Naive thymus-derived CD4-positive, alpha-beta T cell (primary cell): ENCODE results near the gene FBXO3. TPM values are rescaled to one million over a fixed set of nuclear protein-coding genes. Genes with fewer than 3 reads are reported as not detected.

ENCODE experiments used
- ATAC-seq: fragments of 150-1000 bp; cut with Tn5 transposase; 2 replicates; pipeline ENCODE4 v1.10.0; 2021; ENCODE audit warnings: mild to moderate bottlenecking, moderate library complexity
- CTCF ChIA-PET: fragments of 350-600 bp; sonication (Branson Sonifier 250); formaldehyde crosslinking; loops from one replicate; lab custom pipeline; 2021; ENCODE audit warnings: antibody characterized with exemption; lab: Charles Lee
- POLR2A ChIA-PET: fragments of 350-600 bp; sonication (Branson Sonifier 250); formaldehyde crosslinking; loops from one replicate; lab custom pipeline; 2021; ENCODE audit warnings: antibody characterized with exemption, inconsistent platforms; lab: Charles Lee
- DNase-seq, 9 donors: peaks; one replicate each; pipeline versions ENCODE4 v3.0.0 to v3.0.0-alpha.2; 2020 to 2022; ENCODE audit warnings: mixed read lengths in 1 of 9
- H3K27ac ChIP-seq: one replicate; pipeline ENCODE4 v1.7.0; 2013; ENCODE audit warnings: mild to moderate bottlenecking, low read depth, low read length, moderate library complexity
- H3K27me3 ChIP-seq, 2 donors: one replicate each; pipeline ENCODE4 v1.7.0; 2013; ENCODE audit warnings: low read length in 2 of 2, mild to moderate bottlenecking in 2 of 2, moderate library complexity in 2 of 2; ENCODE audit not compliant: control insufficient read depth in 2 of 2, insufficient read depth in 2 of 2
- H3K36me3 ChIP-seq, 3 experiments: 1 replicate in 2 of 3; 2 replicates in 1 of 3; pipeline ENCODE4 v1.7.0; 2013; ENCODE audit warnings: low read length in 3 of 3, mild to moderate bottlenecking in 3 of 3, moderate library complexity in 1 of 3; ENCODE audit not compliant: insufficient read depth in 3 of 3, control insufficient read depth in 2 of 3
- H3K4me1 ChIP-seq, 2 donors: one replicate each; pipeline ENCODE4 v1.7.0; 2013; ENCODE audit warnings: low read length in 2 of 2, mild to moderate bottlenecking in 2 of 2, moderate library complexity in 1 of 2; ENCODE audit not compliant: control insufficient read depth in 2 of 2, insufficient read depth in 2 of 2
- H3K4me3 ChIP-seq: 2 replicates; pipeline ENCODE4 v1.7.0; 2013; ENCODE audit warnings: mild to moderate bottlenecking, low read length
- H3K9me3 ChIP-seq, 3 experiments: 1 replicate in 2 of 3; 2 replicates in 1 of 3; pipeline ENCODE4 v1.7.0; 2013; ENCODE audit warnings: low read length in 3 of 3; ENCODE audit not compliant: control insufficient read depth in 2 of 3
- H3K27ac Mint-ChIP-seq, 9 donors: one replicate each; pipeline ENCODE4 v1.8.0; 2020 to 2022; ENCODE audit warnings: mixed read lengths in 9 of 9, mild to moderate bottlenecking in 8 of 9, moderate library complexity in 5 of 9, inconsistent platforms in 2 of 9
- H3K27me3 Mint-ChIP-seq, 5 donors: one replicate each; pipeline ENCODE4 v1.8.0; 2021 to 2022; ENCODE audit warnings: mixed read lengths in 5 of 5, mild to moderate bottlenecking in 1 of 5
- H3K36me3 Mint-ChIP-seq, 5 donors: one replicate each; pipeline ENCODE4 v1.8.0; 2020 to 2022; ENCODE audit warnings: mixed read lengths in 5 of 5, mild to moderate bottlenecking in 3 of 5, inconsistent platforms in 1 of 5
- H3K4me1 Mint-ChIP-seq, 7 donors: one replicate each; pipeline ENCODE4 v1.8.0; 2020 to 2022; ENCODE audit warnings: mixed read lengths in 7 of 7, mild to moderate bottlenecking in 3 of 7, inconsistent platforms in 1 of 7
- H3K4me3 Mint-ChIP-seq, 10 donors: one replicate each; pipeline ENCODE4 v1.8.0; 2020 to 2022; ENCODE audit warnings: mild to moderate bottlenecking in 10 of 10, mixed read lengths in 10 of 10, moderate library complexity in 6 of 10, inconsistent platforms in 2 of 10
- H3K9me3 Mint-ChIP-seq, 11 donors: one replicate each; pipeline ENCODE4 v1.8.0; 2020 to 2022; ENCODE audit warnings: mixed read lengths in 11 of 11, mild to moderate bottlenecking in 4 of 11, inconsistent platforms in 1 of 11, moderate library complexity in 1 of 11
- intact Hi-C, 2 donors: fragments of 100-400 bp; cut with micrococcal nuclease; formaldehyde crosslinking; loops; one replicate each; pipeline ENCODE4 v1.15.1; 2023
- polyA plus RNA-seq, 2 donors: library from polyadenylated mRNA; unstranded; fragments of 300-500 nt; fragmentation: Illumina TruSeq; gene quantifications; one replicate each; pipeline ENCODE4 v1.2.3, GENCODE V29; 2021
- total RNA-seq, 6 experiments: library from RNA in 5 of 6; stranded (reverse) in 5 of 6; gene quantifications; 1 replicate in 5 of 6; 2 replicates in 1 of 6; pipeline ENCODE4 v1.2.3 and lab custom pipeline; 2021 to 2026

The FBXO3 gene
- total and polyA plus RNA-seq, 7 experiments from 2014 or later: 22.6 to 55.7 (median 43.1) TPM

DNA sequence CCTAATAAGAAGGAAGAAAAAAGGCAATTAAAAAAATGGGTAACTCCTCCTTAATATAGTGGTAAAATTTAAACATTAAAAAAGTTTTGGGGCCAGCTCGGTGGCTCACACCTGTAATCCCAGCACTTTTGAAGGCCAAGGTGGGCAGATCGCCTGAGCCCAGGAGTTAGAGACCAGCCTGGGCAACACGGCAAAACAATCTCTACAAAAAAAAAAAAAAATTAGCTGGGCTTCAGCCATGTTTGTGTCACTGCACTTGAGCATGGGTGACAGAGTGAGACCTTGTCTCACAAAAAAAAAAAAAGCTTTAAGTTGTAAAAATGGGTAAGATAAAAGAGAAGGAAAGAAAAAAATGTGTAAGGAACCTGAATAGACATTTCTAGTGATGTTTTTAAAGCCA is 11.3 kb upstream of the FBXO3 start:
- POLR2A ChIA-PET: no interaction called here
- peaks cover 39 to 56% (median 52%) of the 10 kb centered on the region in 5 donors for H3K27me3 Mint-ChIP-seq
- intact Hi-C loops: no loop called here

DNA sequence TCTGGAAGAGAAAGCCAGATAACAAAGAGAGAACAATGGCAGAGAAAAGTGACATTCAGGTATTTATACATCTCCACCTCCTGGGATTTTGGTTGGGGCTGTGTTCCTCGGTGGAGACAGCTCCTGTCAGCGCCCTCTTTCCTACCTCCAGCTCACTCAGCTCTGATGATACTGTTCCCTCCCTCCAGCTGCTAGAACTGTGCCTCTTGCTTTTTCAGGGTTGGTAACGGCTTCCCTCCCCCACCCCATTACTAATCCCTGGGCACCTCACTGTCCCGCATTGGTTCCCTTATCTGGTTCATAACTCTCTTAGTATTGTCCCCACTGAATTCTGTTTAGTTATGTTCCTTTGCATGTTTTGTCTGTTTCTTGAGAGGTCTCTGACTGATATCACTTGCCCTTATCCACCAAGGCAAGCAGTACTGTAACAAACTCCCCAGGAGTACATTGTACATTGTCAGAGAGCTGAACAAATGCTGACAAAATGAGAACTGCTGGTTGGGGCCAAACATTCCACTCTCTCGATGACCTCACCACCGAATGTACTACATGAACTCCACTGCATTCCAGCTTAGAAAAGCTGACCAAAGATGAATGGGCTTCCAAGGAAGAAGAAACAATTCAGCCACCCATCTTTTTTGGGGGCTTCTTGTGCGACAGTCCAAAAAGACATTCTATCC is 5.7 kb upstream of the FBXO3 start:
- no peaks in the 10 kb centered on the region for H3K36me3 Mint-ChIP-seq
- H3K9me3 ChIP-seq: no peaks in the 10 kb centered on the region
- H3K27ac Mint-ChIP-seq: no peak overlapping the region
- H3K27me3 ChIP-seq: peaks cover 0 to 5% of the 10 kb centered on the region in 2 donors
- ATAC-seq: no peak
- no peak overlapping the region for H3K4me3 Mint-ChIP-seq
- H3K9me3 Mint-ChIP-seq: peaks cover 0 to 2% (median 0%) of the 10 kb centered on the region in 11 donors
- intact Hi-C loops: loop anchor here (10.0 kb wide), 3 partner anchors 1135 to 1885 kb away; partner anchors contain the start of genes APIP (in 1 of the 2), EIF3M (in 1 of the 2), PDHX (in 1 of the 2) and TRIM44 (in 1 of the 2)
- H3K4me1 ChIP-seq: peaks cover 4% of the 10 kb centered on the region in 2 donors
- no peak overlapping the region for H3K4me3 ChIP-seq
- peaks cover 2 to 10% (median 10%) of the 10 kb centered on the region in 7 donors for H3K4me1 Mint-ChIP-seq
- H3K27me3 Mint-ChIP-seq: peaks cover 23 to 74% (median 46%) of the 10 kb centered on the region in 5 donors
- H3K36me3 ChIP-seq: no peaks in the 10 kb centered on the region
- CTCF ChIA-PET: no interaction called here
- no peak overlapping the region for H3K27ac ChIP-seq
- DNase-seq: no peak
- POLR2A ChIA-PET: no interaction called here

More for the DNA sequence above, 11.3 kb upstream of the FBXO3 start:
- Mint-ChIP-seq H3K4me3 (no peak overlapping the region), H3K9me3 (peaks cover 0 to 2% (median 0%) of the 10 kb centered on the region in 11 donors), H3K4me1 (peaks cover 0 to 7% (median 0%) of the 10 kb centered on the region in 7 donors), H3K27ac (no peak overlapping the region), H3K36me3 (no peaks in the 10 kb centered on the region)
- H3K36me3 ChIP-seq: no peaks in the 10 kb centered on the region
- H3K9me3 ChIP-seq: no peaks in the 10 kb centered on the region
- peaks cover 0 to 5% of the 10 kb centered on the region in 2 donors for H3K27me3 ChIP-seq
- H3K4me1 ChIP-seq: no peaks in the 10 kb centered on the region
- no peak overlapping the region for H3K27ac ChIP-seq
- H3K4me3 ChIP-seq: no peak overlapping the region
- CTCF ChIA-PET: no interaction called here
- DNase-seq (no peak), ATAC-seq (no peak)

DNA sequence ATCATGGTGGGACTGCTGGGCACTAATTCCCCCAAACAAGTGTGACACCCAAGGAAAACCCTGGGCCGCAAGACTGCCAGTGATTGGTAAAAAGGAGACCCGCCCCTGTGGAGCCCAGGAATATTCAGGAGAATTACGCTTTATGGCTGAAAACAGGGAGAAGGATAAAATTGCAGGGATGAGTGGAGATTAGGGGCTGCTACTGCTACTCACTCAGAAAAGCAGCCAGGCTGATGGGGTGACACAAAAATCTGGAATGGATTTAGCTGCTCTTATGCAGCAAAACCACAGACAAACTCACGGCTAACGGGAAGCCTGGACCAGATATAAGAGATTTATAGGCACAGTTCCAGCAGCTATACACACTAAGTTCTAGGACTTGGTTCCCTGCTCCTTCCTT is 4.4 kb upstream of the FBXO3 start:
- ATAC-seq: no peak
- intact Hi-C loops: loop anchor here (10.0 kb wide), 3 partner anchors 1136 to 1886 kb away; partner anchors contain the start of genes APIP (in 1 of the 2), EIF3M (in 1 of the 2), PDHX (in 1 of the 2) and TRIM44 (in 1 of the 2)

DNA sequence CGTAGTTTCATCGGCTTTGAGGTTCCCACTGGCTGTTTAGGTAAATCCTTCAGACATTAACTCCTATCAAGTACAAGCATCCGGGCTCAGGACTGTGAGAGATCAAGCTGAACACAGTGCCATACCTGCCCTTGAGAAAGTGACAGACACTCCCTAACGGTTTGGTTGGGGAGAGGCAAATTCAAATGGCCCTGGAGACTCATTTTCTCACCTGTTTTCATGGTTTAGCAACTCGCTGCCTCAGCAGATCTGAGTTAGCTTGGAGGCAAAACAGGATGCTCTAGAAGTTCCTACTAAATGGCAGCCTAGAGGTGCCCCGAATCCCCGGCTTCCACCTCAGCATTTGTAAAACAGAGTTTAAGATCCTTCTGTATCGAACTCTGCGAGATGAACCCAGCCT is 3.6 kb upstream of the FBXO3 start:
- H3K27me3 ChIP-seq: no peaks in the 10 kb centered on the region
- ChIA-PET CTCF (no interaction called here), POLR2A (interaction anchor here (0.7 kb wide), 1 partner anchor 41 kb away, joined by 3 read pairs; no protein-coding TSS in a partner anchor)
- no peaks in the 10 kb centered on the region for H3K9me3 ChIP-seq
- H3K27ac ChIP-seq: no peak overlapping the region
- DNase-seq: no peak
- intact Hi-C loops: loop anchor here (10.0 kb wide), 3 partner anchors 1137 to 1887 kb away; partner anchors contain the start of genes APIP (in 1 of the 2), EIF3M (in 1 of the 2), PDHX (in 1 of the 2) and TRIM44 (in 1 of the 2)
- peak overlapping the region in 1 of 10 donors; percentile 29 for H3K4me3 Mint-ChIP-seq
- peaks cover 6 to 60% (median 26%) of the 10 kb centered on the region in 5 donors for H3K27me3 Mint-ChIP-seq
- H3K36me3 Mint-ChIP-seq: no peaks in the 10 kb centered on the region
- H3K9me3 Mint-ChIP-seq: peaks cover 0 to 2% (median 0%) of the 10 kb centered on the region in 11 donors
- peaks cover 13 to 22% (median 17%) of the 10 kb centered on the region in 7 donors for H3K4me1 Mint-ChIP-seq
- peaks cover 8 to 11% of the 10 kb centered on the region in 2 donors for H3K4me1 ChIP-seq
- no peak overlapping the region for H3K27ac Mint-ChIP-seq
- H3K4me3 ChIP-seq: no peak overlapping the region
- H3K36me3 ChIP-seq: peaks cover 0 to 8% (median 0%) of the 10 kb centered on the region in 3 experiments
- ATAC-seq: no peak

More for the DNA sequence above, 4.4 kb upstream of the FBXO3 start:
- Histone ChIP-seq H3K27ac (no peak overlapping the region), H3K4me3 (no peak overlapping the region), H3K4me1 (peaks cover 4 to 7% of the 10 kb centered on the region in 2 donors), H3K9me3 (no peaks in the 10 kb centered on the region), H3K27me3 (no peaks in the 10 kb centered on the region), H3K36me3 (peaks cover 0 to 6% (median 0%) of the 10 kb centered on the region in 3 experiments)
- no peak overlapping the region for H3K4me3 Mint-ChIP-seq
- H3K27me3 Mint-ChIP-seq: peaks cover 13 to 67% (median 33%) of the 10 kb centered on the region in 5 donors
- ChIA-PET POLR2A (no interaction called here), CTCF (no interaction called here)
- no peaks in the 10 kb centered on the region for H3K36me3 Mint-ChIP-seq
- peaks cover 6 to 15% (median 11%) of the 10 kb centered on the region in 7 donors for H3K4me1 Mint-ChIP-seq
- peak overlapping the region in 1 of 9 donors; percentile 8 for H3K27ac Mint-ChIP-seq
- H3K9me3 Mint-ChIP-seq: peaks cover 0 to 2% (median 0%) of the 10 kb centered on the region in 11 donors
- no peak for DNase-seq

DNA sequence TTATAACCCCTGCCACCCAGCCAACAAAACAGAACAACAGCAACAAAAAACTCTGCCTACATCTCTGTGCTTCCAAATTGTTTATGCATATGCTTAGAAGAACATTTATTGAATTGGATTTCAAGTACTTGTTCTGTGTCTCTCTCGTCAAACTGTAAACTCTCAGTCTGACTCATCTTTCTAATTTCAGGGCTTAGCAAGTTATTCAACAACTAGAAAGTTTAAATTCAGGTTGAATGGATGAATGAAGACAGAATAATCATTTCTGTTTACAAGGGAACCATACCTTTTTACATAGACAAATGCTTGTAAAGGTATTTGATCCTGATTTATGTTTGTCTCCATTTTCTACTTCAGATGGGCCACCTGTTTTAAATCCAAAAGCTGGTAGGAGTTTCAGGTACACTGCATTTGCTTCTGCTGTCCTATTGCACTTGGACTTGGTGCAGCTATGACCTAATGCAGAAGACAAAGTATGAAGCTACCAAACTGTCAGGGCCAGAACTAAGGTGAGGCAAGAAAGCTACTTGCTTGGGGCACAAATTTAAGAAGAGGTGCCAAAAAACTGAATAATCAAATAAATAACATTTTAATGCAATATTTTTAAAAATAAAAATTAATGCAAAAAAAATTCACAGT is 1.6 kb upstream of the FBXO3 start:
- POLR2A ChIA-PET: interaction anchor here (0.5 to 4.7 kb wide), 2 partner anchors 40 to 254 kb away, joined by 3 to 22 read pairs; partner anchors contain the start of gene CD59
- CTCF ChIA-PET: no interaction called here
- H3K27me3 Mint-ChIP-seq: peaks cover 4 to 47% (median 20%) of the 10 kb centered on the region in 5 donors

DNA sequence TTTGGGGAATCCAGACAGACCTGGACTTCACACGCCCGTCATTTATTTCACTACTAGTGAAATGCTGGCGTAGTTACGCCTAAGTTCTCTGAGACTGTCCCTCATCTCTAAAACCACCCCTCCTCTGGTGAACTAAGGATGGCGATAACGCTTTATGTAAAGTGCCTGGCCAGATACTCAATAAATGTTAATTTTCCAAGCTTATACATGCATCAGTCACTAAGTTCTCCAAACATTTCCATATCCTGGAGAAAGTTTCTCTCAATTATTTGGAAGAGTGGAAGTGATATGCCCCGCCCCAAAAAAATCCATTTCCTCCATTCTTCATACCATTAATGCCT is 1.1 kb upstream of the FBXO3 start:
- peak overlapping the region in 8 of 9 donors; percentile 93 to 98 (median 96) for H3K27ac Mint-ChIP-seq
- H3K27ac ChIP-seq: no peak overlapping the region
- peaks cover 0 to 10% (median 0%) of the 10 kb centered on the region in 3 experiments for H3K36me3 ChIP-seq
- intact Hi-C loops: loop anchor here (1.0 to 10.0 kb wide), 6 partner anchors 276 to 1889 kb away; partner anchors contain the start of genes APIP (in 1 of the 2), CAPRIN1 (in 1 of the 2), EIF3M (in 1 of the 2) and PDHX (in 1 of the 2)
- H3K27me3 ChIP-seq: no peaks in the 10 kb centered on the region
- H3K4me3 ChIP-seq: no peak overlapping the region
- no peak for ATAC-seq
- H3K4me3 Mint-ChIP-seq: peak overlapping the region; percentile 93 to 99 (median 97)
- ChIA-PET POLR2A (interaction anchor here (1.1 to 4.7 kb wide), 2 partner anchors 40 to 276 kb away, joined by 4 to 22 read pairs; partner anchors contain the start of genes CAPRIN1 and CD59), CTCF (no interaction called here)
- H3K4me1 ChIP-seq: peaks cover 20 to 23% of the 10 kb centered on the region in 2 donors
- peaks cover 0 to 2% (median 0%) of the 10 kb centered on the region in 11 donors for H3K9me3 Mint-ChIP-seq
- no peak for DNase-seq
- H3K27me3 Mint-ChIP-seq: peaks cover 4 to 47% (median 16%) of the 10 kb centered on the region in 5 donors
- H3K36me3 Mint-ChIP-seq: peaks cover 0 to 1% (median under 1%) of the 10 kb centered on the region in 5 donors
- H3K9me3 ChIP-seq: no peaks in the 10 kb centered on the region
- H3K4me1 Mint-ChIP-seq: peaks cover 28 to 45% (median 33%) of the 10 kb centered on the region in 7 donors

More for the DNA sequence above, 1.6 kb upstream of the FBXO3 start:
- DNase-seq (no peak), ATAC-seq (no peak)
- intact Hi-C loops: loop anchor here (1.0 to 10.0 kb wide), 6 partner anchors 275 to 1889 kb away; partner anchors contain the start of genes APIP (in 1 of the 2), CAPRIN1 (in 1 of the 2), EIF3M (in 1 of the 2) and PDHX (in 1 of the 2)
- no peaks in the 10 kb centered on the region for H3K9me3 ChIP-seq
- Mint-ChIP-seq H3K4me3 (peak overlapping the region in 9 of 10 donors; percentile 73 to 99 (median 97)), H3K36me3 (no peaks in the 10 kb centered on the region), H3K27ac (peak overlapping the region in 7 of 9 donors; percentile 20 to 98 (median 95)), H3K9me3 (peaks cover 0 to 2% (median 0%) of the 10 kb centered on the region in 11 donors), H3K4me1 (peaks cover 27 to 40% (median 32%) of the 10 kb centered on the region in 7 donors)
- H3K27ac ChIP-seq: no peak overlapping the region
- H3K27me3 ChIP-seq: no peaks in the 10 kb centered on the region
- H3K4me1 ChIP-seq: peaks cover 20 to 23% of the 10 kb centered on the region in 2 donors
- no peak overlapping the region for H3K4me3 ChIP-seq
- H3K36me3 ChIP-seq: peaks cover 0 to 8% (median 0%) of the 10 kb centered on the region in 3 experiments
